IPS-NIHi7 (cell line): ENCODE measurements around the gene TROAP.
"Not testable (repeated sequence)": the region's sequence is repeated elsewhere in the genome, so short reads cannot be mapped to it uniquely, and the experiment has no call there.

ENCODE experiments used
- DNase-seq: peaks from one replicate; pipeline ENCODE4 v3.0.0; 2012; ENCODE audit warnings: mixed read lengths; ENCODE audit errors: extremely low spot score

Gene TROAP

GRCh38 chr12:49366652-49367380 is 43.8 kb downstream of the TROAP start:
- peak; percentile 98 for DNase-seq

DNA sequence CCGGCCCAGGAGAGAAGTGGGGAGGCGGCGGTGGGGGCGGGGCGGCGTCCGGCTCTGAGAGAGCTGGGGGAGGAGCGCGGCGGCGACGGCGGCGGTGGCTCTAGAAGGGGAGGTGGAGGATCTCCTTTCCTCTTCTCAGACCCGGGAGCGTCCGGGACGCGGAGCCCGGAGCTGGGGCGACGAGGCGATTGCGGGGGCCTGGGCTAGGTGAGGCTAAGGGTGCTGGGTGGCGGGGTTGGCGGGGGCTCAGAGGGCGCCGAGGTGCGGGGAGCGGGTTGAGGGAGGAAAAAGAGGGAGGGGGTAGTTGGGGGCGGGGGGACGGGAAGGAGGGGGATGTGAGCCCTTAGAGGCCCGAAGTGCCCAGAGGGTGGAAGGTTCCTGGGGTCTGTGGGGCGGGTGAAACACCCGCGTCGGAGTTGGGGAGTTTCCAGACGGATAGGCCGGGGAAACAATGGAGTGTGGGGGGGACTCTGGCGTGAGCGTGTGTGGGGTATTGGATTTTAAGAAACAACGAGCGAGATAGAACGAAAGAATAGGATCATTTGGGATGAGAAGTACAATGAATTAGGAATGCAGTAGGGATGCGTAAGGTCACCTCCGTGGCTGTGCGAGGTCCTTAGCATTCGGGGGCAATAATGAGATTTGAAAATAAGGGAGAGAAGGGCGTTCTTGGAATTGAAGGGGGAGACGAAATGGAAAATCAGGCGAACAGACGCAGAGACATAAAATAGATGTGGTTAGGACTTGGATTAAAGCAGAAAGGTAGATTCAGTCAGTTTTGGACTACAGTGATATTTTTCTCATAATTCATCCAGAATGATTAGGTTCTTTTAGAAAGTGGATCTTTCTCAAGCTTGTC is 44.6 kb downstream of the TROAP start, which contains the start of gene SPATS2:
Gene SPATS2 (plus strand): TSS at position 82 of the 859 bp plus-strand sequence. CDS start 93,551 bp downstream, outside the sequence.
- DNase-seq = no peak

GRCh38 chr12:49368240-49368600 is 45.2 kb downstream of the TROAP start:
- DNase-seq = no peak

- peak; percentile 29 for DNase-seq
Observed at GRCh38 chr12:49369411-49370145, 46.5 kb downstream of the TROAP start.

GRCh38 chr12:49370539-49370938 is 47.5 kb downstream of the TROAP start:
- no peak for DNase-seq

DNA sequence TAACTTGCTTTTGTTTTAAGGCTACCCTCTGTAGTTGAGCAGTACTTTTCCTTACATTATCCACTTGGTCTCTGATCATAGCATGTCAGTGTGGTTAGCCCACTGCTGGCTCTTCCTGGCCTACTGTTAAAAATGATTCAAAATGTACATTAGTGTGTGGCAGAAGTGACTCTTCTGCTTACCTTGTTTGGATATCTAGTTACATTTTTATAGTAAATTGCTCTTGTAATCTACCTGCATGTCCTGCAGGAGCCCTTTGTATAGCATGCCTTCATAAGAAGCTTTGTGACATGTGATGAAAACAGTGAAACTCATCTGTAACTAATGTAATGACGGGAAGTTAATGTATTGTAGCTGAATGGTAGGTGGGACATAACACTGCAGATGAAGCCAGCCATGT is 52.4 kb downstream of the TROAP start:
- no peak for DNase-seq

DNA sequence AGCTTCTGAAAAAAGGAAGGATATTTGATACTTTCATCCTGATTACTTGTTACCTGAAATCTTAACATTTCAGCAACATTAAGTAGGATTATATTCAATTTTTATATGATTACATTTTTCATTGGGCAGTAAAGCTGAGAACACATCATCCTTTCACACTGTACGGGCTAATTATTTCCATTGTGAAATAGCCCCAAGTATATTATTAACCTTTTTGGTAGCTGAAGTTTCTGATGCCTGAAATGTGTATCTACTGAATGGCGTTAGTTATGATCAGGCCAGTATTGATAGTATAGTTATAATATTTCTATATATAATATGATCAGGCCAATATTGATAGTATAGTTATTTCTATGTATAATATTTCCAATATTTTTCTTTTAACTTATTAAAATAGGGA is 54.3 kb downstream of the TROAP start:
- no peak for DNase-seq

DNA sequence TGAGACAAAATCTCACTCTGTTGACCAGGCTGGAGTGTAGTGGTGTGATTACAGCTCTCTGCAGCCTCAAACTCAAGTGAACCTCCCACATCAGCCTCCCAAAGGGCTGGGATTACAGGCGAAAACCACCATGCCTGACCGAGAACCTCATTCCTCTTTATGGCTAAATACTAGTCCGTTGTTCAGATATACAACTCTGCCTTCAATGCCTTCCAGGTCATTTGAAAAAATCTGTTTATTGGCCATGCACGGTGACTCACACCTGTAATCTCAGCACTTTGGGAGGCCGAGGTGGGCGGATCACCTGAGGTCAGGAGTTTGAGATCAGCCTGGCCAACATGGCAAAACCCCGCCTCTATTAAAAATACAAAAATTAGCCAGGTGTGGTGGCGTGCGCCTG is 57.1 kb downstream of the TROAP start:
- not testable (repeated sequence) for DNase-seq
